GM10266 (cell line): Measurements from ENCODE around the gene HENMT1.
"Not testable (repeated sequence)": the region's sequence is repeated elsewhere in the genome, so short reads cannot be mapped to it uniquely, and the experiment has no call there.

Experiments
- DNase-seq: peaks from one replicate; pipeline ENCODE4 v3.0.0; 2012; ENCODE audit errors: extremely low spot score
- CTCF ChIP-seq: IDR thresholded peaks from 2 replicates; pipeline ENCODE4 v1.5.1; 2012; ENCODE audit warnings: mild to moderate bottlenecking, low read depth; ENCODE audit not compliant: control insufficient read depth, insufficient read depth; ENCODE audit errors: missing control alignments

Gene HENMT1

GRCh38 chr1:108653431-108654105 is 7.3 kb downstream of the HENMT1 start:
- no peak for TF ChIP-seq CTCF
- DNase-seq: no peak

- no peak for TF ChIP-seq CTCF
- DNase-seq: no peak
These were observed 14.1 kb downstream of the HENMT1 start for GRCh38 chr1:108646648-108647269.

- no peak for DNase-seq
- no peak for TF ChIP-seq CTCF
These were observed 14.6 kb downstream of the HENMT1 start for GRCh38 chr1:108646265-108646647.

GRCh38 chr1:108645564-108646184 is 15.2 kb downstream of the HENMT1 start:
- no peak for TF ChIP-seq CTCF
- DNase-seq: no peak

GRCh38 chr1:108644984-108645383 is 15.9 kb downstream of the HENMT1 start:
- TF ChIP-seq CTCF: no peak
- no peak for DNase-seq

GRCh38 chr1:108643492-108644335 is 17.2 kb downstream of the HENMT1 start:
- TF ChIP-seq CTCF: peak; percentile 60
- peak; percentile 72 for DNase-seq

- not testable (repeated sequence) for DNase-seq
These were observed 20.0 kb downstream of the HENMT1 start for GRCh38 chr1:108640863-108641262.
